HG03280 (cell line): ENCODE data around the gene SIPA1L3.

Experiments used
- ATAC-seq: cut with Tn5 transposase; IDR thresholded peaks from one replicate; pipeline ENCODE4 v1.9.1; 2021; ENCODE audit warnings: mild to moderate bottlenecking, moderate library complexity; ENCODE audit not compliant: unreplicated experiment

Gene SIPA1L3

DNA sequence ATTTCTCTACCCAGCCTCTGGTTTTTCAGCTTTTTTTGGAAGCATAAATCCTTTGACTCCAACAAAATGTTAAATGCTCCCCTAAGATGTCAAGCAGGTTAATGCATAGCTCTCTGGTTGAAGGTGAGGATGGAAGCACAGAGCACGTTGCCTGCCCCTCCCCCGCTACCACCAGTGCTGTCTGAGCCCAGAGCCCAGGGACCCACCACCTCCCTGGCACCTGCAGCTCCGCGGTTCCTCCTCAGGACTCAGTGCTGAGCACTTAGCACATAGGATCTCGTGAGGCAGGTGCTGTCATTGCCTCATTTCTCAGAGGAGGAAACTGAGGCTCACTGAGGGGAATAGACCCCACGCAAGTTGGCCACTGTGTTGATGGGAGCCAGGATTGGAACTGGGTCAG is 268.4 kb downstream of the SIPA1L3 start:
- no peak for ATAC-seq

DNA sequence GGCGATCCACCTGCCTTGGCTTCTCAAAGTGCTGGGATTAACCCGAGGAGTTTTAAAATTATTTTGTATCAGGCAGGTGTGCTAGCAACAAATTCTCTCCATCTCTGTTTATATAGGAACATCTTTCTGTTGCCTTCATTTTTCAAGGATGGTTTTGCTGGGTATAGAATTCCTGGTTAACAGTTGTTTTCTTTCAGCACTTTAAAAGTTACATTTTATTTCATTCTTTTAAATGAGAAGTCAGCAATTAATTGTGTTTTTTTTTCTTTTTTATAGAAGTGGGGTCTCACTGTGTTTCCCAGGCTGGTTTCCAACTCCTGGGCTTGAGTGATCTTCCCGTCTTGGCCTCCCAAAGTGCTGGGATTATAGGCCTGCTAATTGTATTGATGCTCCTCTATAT is 273.1 kb downstream of the SIPA1L3 start:
- no peak for ATAC-seq

DNA sequence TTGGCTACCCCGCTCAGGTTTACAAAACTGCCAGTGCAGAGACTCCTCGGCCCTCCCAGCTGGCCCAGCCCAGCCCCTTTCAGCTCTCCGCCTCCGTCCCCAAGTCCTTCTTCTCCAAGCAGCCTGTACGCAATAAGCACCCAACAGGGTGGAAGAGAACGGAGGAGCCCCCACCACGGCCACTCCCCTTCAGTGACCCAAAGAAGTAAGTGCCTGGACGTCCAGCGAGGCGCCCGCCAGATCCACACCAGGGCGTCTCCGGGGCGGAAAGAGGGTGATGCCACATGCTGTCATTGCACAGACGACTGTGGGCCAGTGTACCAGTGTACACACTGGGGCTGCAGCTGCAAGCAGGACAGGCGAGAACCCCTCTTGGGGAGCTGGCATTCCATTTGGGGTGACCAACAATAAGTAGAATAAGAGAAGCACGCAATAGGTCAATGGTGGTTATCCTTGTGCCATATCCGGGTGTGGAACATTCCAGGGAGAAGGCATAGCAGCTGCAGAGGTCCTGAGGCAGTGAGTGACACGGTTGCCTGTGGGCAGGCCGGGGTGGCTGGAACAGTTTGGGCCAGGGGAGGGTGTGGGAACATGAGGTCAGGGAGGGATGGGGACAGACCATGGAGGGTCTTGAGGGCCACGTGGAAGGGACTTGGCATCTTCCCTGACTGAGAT is 275.7 kb downstream of the SIPA1L3 start:
- no peak for ATAC-seq

DNA sequence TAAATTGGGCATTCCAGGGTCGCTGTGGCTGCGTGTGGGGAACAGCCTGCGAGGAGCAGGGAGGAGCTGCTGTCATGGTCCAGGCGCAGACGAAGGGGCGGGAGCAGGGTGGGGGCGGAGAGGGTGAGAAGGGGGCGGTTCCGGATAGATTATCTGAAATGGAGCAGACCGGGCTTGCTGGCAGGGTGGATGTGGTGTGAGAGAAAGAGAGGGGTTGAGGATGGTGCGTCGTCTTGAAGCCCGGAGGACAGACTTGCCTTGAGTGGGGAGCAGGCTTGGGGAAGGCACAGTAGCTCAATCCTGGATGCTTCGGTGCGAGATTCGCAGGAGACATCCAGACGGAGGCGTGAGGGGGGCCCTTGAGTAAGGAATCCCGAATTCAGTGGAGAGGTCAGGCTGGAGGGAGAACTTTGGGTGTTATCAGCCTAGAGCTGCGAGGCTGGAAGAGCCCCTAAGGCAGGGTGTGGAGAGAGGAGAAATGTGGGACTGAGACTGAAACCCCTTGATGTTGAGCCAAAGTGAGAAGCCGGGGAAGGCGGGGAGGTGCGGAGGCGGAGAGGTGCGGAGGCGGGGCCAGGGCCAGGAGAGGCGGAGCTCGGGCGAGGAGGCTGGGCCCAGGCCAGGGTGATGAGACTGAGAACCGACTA is 276.4 kb downstream of the SIPA1L3 start:
- no peak for ATAC-seq

DNA sequence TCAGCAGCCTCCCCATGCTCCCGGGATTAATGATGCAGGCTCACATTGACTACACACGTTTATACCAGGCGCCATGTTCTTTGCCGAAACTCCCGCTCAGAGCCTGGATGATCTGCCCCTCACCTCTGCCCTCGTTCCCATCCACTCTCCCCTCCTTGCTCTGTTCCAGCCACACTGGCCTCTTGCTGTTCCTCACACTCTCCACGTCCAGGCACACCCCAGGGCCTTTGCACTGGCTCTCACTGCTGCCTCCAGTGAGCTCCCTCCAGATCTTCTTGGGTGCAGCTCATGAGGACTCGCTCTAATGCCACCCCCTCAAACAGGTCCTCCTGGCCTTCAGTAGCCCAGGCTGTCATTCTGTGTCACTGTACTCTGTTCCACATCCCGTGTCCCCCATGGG is 277.8 kb downstream of the SIPA1L3 start:
- ATAC-seq: no peak

DNA sequence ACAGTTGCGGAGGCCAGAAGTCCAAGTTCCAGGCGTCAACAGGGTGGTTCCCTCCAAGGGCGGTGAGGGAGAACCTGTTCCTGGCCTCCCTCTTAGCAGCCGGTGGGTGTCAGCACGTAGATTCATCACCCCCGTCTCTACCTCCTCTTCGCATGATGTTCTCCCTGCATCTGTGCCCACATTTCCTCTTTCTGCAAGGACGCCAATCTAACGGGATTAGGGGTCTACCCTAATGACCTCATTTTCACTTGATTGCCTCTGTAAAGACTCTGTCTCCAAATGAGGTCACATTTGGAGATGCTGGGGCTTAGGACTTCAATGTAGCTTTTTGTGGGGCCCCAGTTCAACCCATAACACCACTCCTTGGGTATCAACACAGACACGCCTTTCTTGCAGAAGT is 278.6 kb downstream of the SIPA1L3 start:
- ATAC-seq: no peak

DNA sequence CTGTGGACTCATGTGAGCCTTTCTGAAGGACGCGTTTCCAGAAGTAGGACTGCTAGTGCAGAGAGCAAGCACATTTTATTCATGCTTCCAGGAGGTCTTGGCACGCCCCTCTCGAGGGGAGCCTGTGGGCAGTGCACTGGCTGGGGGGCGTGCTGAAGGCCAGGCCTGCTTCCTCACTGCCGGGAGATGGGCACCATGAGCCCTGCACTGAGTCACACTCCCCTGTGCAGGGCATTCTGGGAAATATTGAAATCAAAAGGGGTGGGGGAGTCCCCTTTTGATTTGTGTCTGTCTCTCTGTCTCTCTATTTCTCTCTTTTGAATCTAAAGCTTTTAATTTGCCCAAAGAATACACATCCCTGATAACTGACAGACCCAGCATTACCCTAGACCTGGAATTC is 283.1 kb downstream of the SIPA1L3 start:
- ATAC-seq: no peak

DNA sequence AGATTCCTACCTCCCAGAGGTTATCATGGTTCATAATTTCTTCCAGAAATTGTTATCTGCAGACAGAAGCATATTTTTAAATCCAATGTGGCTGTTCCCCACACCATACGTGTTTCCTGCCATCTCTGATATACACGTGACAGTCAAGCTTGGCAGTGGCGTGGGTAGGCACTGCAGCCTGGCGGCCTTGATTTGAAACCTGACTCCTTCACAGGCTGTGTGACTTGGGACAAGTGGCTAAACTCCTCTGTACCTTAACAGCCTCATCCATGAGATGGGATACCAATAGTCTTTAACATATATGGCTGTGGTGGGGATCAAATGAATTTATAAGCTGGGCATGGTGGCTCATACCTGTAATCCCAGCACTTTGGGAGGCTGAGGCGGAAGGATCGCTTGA is 283.8 kb downstream of the SIPA1L3 start:
- ATAC-seq: no peak

DNA sequence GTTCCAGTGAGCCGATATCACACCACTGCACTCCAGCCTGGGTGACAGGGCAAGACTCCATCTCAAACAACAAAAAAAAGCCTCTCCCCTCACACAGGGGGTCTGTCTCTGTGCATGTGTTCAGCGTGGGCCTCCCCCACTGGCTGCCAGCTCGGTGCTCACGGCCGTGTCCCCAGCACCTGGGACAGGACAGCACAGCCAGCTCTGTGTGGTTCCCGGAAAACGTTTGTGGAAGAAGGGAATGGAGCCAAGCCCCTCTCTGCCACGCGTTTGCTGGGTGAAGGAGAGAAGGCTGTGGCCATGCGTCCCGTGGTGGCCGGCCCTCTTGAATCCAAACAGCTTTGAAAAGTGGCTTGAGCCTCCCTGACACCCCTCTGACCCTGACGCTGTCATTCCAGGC is 284.7 kb downstream of the SIPA1L3 start:
- ATAC-seq: no peak

DNA sequence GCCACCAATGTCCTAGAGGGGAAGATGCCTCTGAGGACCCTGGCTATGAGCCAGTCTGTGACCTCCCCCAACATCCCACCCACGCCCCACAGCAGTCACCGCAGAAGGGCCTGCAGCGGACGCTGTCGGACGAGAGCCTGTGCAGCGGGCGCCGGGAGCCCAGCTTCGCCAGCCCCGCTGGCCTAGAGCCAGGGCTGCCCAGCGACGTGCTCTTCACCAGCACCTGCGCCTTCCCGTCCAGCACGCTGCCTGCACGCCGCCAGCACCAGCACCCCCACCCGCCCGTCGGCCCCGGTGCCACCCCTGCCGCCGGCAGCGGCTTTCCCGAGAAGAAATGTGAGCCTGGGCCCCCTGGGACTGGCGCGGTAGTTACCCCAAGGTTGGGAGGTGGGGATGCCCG is 286.4 kb downstream of the SIPA1L3 start:
- no peak for ATAC-seq

DNA sequence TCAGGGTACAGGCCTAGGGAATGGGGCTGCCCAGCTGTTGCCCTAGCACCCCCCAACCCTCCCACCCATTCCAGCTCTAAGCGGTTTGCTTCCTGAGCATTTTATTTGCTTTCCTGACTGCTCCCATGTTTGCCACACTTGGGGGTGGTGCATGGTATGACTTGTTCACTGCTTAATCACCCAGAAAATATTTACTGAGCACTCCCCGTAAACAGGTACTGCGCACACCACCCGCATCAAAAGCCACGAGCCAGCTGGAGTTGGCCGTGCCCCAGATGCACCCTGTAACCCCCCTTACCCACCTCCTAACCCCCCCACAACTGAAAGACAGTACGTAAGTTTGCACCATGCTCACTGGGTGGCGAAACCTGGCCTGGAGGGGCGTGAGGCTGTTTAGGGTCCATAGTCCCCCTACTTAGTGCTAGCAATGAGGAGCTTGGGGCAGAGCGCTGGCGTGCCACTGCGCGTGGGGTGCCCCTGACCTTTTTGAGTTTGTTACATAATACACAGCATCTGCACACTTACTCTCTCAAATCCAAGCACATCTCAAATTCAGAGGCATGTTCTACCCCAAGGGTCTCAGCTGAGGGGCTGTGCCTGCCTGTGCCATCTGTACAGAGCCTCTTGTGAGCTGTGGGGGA is 287.2 kb downstream of the SIPA1L3 start:
- ATAC-seq: no peak

DNA sequence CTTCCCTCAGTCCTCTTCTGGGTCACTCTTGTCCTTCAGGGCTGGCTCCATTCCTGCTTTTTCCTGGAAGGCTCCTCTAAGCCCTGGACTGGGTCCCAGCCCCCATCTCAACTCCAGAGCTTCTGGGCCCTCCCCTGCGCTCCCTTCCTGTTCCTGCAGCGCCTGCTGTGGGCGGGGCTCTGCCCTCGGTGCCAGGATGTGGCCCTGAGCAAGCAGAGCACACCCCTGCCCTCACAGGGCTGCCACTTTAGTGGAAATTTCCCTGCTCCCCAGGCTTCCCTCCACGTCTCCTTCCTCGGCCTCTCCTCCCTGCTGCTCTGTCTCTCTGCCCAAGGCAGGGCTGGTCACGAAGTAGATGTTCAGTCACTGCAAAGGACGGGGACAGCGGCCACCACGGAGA is 288.2 kb downstream of the SIPA1L3 start:
- no peak for ATAC-seq

DNA sequence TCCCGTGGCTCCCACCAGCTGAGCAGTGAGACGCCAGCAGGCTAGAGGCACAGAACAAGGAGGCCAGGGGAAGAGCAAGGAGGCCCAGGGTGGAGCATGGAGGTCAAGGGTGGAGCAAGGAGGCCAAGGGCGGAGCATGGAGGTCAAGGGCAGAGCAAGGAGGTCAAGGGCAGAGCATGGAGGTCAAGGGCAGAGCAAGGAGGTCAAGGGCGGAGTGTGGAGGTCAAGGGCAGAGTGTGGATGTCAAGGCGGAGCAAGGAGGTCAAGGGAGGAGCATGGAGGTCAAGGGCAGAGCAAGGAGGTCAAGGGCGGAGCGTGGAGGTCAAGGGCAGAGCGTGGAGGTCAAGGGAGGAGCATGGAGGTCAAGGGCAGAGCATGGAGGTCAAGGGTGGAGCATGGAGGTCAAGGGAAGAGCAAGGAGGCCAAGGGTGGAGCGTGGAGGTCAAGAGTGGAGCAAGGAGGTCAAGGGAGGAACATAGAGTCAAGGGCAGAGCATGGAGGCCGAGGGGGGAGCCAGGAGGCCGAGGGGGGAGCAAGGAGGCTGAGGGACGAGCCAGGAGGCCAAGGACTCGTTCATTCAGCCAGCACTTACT is 289.3 kb downstream of the SIPA1L3 start:
- ATAC-seq: no peak

DNA sequence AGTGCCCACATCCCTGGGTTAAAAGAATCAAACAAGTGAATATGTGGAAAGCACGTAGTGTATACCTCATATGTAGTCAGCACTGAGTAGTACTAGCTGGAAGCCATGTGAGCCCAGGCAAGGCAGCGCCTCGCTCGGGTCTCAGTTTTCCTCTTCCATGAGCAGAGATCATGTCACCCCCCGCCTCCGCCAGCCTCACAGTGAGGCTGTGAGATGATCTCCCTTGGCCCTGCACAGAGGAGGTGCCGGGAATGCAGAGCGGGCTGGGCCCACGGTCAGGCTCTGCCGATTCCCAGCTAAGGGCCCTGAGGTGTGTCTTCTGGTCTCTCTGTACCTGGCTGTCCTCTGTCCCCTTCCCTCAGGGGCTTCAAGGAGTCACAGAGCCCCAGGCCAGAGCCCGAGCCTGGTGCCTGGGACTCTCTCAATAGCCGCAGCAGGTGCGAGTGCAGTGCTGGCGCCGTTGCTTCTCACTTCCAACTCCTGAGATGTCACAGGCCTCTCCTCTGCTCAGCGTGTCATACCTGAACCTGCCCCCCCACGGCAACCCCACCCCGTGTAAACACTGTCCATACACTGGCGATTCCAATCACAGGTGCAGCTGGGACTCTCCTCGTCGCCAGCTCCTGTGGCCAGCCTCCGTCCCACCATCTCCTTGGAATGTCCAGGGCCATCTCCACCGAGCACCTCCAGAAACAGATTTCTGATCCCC is 290.1 kb downstream of the SIPA1L3 start:
- no peak for ATAC-seq

DNA sequence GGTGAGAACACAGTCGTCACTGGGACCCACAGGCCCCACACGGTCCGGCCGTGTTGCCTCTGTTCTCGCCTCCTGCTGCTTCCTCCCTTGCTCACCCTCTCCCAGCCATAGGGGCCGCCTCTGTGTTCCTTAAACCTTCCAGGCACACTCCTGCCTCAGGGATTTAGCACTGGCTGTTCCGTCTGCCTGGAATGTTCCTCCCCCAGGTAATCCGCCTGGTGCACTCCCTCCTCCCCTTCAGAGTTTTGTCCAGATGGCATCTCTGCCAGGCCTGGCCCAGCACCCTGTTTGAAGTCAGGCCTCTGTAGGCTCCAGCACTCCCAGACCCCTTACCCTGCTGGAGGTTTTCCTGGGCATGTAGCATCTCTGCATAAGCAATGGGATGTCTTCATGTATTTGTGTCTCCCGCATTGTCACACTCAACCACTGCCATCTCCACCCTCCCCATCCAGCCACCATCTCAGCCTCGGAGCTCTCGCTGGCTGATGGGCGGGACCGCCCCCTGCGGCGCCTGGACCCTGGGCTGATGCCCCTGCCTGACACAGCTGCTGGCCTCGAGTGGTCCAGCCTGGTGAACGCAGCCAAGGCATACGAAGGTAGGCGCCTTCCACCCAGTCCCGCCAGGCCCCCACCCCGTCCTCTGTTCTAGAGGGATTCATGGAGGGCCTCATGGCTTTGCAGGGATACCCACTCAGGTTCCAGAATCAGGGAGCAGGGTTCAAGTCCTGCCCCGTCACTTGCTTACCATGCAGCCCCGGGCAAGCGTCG is 291.1 kb downstream of the SIPA1L3 start:
- ATAC-seq: no peak

DNA sequence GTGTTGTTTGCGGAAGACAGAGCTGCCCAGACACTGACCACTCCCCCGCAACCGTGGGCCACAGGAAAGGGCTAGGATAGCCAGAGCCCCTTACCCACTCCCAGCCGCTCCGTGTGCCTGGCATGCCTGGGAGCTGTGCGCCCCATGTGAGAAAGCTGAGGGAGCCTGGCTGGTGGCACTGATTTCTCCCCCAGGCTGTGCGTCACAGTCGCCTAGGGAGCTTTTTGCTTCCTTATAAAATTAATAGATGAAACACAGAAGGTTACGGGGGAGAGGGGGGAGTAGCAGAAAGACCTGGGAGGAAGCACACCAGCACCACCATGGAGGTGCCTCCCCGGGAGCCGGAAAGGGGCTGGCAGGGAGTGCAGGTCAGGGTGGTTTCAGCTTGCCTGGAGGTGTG is 292.3 kb downstream of the SIPA1L3 start:
- no peak for ATAC-seq

DNA sequence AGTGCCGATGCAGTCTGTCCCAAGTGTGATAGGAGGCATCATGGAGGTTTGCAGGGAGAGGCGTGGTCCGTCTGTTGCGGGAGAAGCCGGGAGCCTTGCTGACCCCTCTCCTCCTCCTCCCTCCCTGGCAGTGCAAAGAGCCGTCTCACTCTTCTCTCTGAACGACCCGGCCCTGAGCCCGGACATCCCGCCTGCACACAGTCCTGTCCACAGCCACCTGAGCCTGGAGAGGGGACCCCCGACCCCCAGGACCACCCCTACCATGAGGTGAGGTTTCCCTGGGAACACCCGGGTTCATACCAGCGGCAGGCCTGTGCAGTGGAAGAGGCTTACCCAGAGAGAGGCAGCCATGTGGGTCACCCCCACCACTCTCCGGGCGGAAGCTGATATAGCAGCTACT is 294.7 kb downstream of the SIPA1L3 start:
- ATAC-seq: no peak

DNA sequence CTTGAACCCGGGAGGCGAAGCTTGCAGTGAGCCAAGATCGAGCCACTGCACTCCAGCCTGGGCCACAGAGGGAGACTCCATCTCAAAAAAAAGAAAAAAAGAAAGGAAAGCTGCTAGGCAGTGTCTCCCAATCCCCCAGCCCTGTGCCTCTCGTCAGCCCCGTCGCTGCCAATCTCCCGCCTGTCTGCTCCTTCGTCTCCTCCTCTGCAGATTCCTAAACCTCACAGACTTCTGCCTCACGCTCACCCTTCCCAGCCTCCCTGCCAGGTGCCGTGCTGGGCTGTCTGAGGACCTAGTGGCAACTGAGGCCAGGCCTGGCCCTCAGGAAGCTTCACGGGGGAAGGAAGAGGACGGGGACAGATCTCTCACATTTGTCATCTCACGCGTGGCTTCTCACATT is 295.5 kb downstream of the SIPA1L3 start:
- no peak for ATAC-seq

DNA sequence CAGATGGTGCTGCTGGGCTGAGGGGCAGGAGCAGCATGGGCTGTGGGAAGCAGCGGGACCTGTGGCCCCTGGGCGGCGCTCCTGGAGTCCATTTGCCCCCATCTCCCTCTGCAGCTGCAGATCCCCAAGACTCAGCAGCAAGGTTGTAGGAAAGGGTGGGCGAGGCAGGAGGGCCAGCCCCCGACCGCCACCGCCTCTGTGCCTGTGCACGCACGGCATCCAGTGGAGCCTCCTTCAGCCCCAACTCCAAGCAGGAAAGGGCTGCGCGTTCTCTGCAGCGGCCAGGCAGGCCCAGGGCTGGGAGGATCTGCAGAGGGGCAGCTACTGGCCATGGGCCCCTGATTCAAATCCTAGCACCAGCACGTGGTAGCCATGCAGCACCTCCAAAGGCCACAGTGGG is 296.2 kb downstream of the SIPA1L3 start:
- no peak for ATAC-seq

DNA sequence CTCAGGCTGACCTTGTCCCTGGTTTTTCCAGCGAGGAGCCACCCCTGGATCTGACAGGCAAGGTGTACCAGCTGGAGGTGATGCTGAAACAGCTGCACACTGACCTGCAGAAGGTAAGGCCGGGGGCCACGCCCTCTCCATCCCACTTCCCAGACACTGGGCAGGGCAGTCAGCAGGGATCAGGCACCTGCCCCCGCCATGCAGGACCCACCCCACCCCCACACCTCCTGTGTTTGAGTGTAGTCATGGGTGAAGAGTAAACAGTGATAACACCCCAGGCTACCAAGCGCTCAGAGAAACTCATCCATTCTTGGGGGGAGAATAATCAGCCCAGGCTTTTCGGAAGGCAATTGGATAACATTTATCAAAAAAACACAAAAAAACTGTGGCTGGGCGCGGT is 297.1 kb downstream of the SIPA1L3 start:
- no peak for ATAC-seq

DNA sequence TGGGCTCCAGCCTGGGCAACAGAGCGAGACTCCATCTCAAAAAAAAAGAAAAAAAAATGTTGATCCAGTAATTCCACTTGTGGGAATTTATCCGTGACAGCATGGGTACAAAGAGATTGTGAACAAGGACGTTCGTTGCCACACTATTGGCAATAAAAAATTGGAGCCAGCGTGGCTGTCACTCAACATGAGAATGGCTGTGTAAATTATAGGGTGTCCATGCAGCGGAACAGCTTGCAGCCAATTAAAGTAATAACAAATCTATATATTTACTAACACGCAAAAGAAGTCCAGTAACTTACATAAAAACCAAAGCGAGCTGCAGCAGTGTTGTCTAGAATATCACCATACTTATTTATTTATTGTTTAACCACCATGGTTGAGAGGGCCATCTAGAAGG is 297.7 kb downstream of the SIPA1L3 start:
- no peak for ATAC-seq
